ENCODE measurements around the gene ABCC10. TPM values are rescaled to one million over a fixed set of nuclear protein-coding genes. Genes with fewer than 3 reads are reported as not detected.

Gene ABCC10
- total and polyA plus RNA-seq, 7 donors = 2.4 to 25.0 (median 12.2) TPM

- no peak for DNase-seq
- no peaks in the 10 kb centered on the region for H3K4me1 ChIP-seq
- no peaks in the 10 kb centered on the region for H3K9me3 ChIP-seq
- intact Hi-C loops (cut with DNase I) = no loop called here
- 93 to 94% methylated on average over 14 of the region's 14 CpGs for WGBS, 2 donors
- H3K4me3 ChIP-seq = no peak overlapping the region
- no peaks in the 10 kb centered on the region for H3K27me3 ChIP-seq
- no peak overlapping the region for H3K27ac ChIP-seq
- TF ChIP-seq POLR2A (IDR thresholded peaks at IDR 0.05) (no peak), POLR2AphosphoS5 (IDR thresholded peaks at IDR 0.05) (no peak), EP300 (IDR thresholded peaks at IDR 0.05) (no peak)
- TF ChIP-seq, protein P1, sequence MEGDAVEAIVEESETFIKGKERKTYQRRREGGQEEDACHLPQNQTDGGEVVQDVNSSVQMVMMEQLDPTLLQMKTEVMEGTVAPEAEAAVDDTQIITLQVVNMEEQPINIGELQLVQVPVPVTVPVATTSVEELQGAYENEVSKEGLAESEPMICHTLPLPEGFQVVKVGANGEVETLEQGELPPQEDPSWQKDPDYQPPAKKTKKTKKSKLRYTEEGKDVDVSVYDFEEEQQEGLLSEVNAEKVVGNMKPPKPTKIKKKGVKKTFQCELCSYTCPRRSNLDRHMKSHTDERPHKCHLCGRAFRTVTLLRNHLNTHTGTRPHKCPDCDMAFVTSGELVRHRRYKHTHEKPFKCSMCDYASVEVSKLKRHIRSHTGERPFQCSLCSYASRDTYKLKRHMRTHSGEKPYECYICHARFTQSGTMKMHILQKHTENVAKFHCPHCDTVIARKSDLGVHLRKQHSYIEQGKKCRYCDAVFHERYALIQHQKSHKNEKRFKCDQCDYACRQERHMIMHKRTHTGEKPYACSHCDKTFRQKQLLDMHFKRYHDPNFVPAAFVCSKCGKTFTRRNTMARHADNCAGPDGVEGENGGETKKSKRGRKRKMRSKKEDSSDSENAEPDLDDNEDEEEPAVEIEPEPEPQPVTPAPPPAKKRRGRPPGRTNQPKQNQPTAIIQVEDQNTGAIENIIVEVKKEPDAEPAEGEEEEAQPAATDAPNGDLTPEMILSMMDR (IDR thresholded peaks at IDR 0.05) = no peak
- peaks cover 23 to 95% (median 51%) of the 10 kb centered on the region in 4 donors for H3K36me3 ChIP-seq
These were observed 15.6 kb downstream of the ABCC10 start for GRCh38 chr6:43442935-43443334.

- H3K36me3 ChIP-seq = peaks cover 34 to 97% (median 57%) of the 10 kb centered on the region in 4 donors
- no peaks in the 10 kb centered on the region for H3K9me3 ChIP-seq
- no peaks in the 10 kb centered on the region for H3K27me3 ChIP-seq
- TF ChIP-seq EP300 (IDR thresholded peaks at IDR 0.05) = no peak
- TF ChIP-seq, protein P1 (IDR thresholded peaks at IDR 0.05) = no peak
- no peak for TF ChIP-seq POLR2AphosphoS5 (IDR thresholded peaks at IDR 0.05)
- no peak for TF ChIP-seq POLR2A (IDR thresholded peaks at IDR 0.05)
- H3K4me3 ChIP-seq = no peak overlapping the region
- 89 to 91% methylated on average over 10 of the region's 10 CpGs for WGBS, 2 donors
- DNase-seq = no peak
- no peak overlapping the region for H3K27ac ChIP-seq
- intact Hi-C loops (cut with DNase I) = no loop called here
- H3K4me1 ChIP-seq = no peaks in the 10 kb centered on the region
These were observed 16.7 kb downstream of the ABCC10 start for GRCh38 chr6:43444036-43444435.

GRCh38 chr6:43444582-43444981, 17.2 kb downstream of the ABCC10 start:
- no peak for DNase-seq
- no peak overlapping the region for H3K27ac ChIP-seq
- no peaks in the 10 kb centered on the region for H3K27me3 ChIP-seq
- intact Hi-C loops (cut with DNase I) = no loop called here
- no peak overlapping the region for H3K4me3 ChIP-seq
- TF ChIP-seq POLR2A (IDR thresholded peaks at IDR 0.05) (no peak), POLR2AphosphoS5 (IDR thresholded peaks at IDR 0.05) (no peak), EP300 (IDR thresholded peaks at IDR 0.05) (no peak)
- TF ChIP-seq, protein P1 (IDR thresholded peaks at IDR 0.05) = no peak
- H3K36me3 ChIP-seq = peaks cover 40 to 97% (median 61%) of the 10 kb centered on the region in 4 donors
- WGBS, 2 donors = 93 to 98% methylated on average over 8 of the region's 8 CpGs
- H3K4me1 ChIP-seq = no peaks in the 10 kb centered on the region
- no peaks in the 10 kb centered on the region for H3K9me3 ChIP-seq

- Histone ChIP-seq H3K27ac (no peak overlapping the region), H3K36me3 (peaks cover 44 to 99% (median 70%) of the 10 kb centered on the region in 4 donors)
- 90 to 93% methylated on average over 16 of the region's 16 CpGs for WGBS, 2 donors
These were observed 18.2 kb downstream of the ABCC10 start for GRCh38 chr6:43445576-43445975.

More at GRCh38 chr6:43445576-43445975, 18.2 kb downstream of the ABCC10 start:
- Histone ChIP-seq H3K4me1 (no peaks in the 10 kb centered on the region), H3K9me3 (no peaks in the 10 kb centered on the region), H3K27me3 (no peaks in the 10 kb centered on the region), H3K4me3 (no peak overlapping the region)
- DNase-seq = no peak
- TF ChIP-seq POLR2AphosphoS5 (IDR thresholded peaks at IDR 0.05) (no peak), POLR2A (IDR thresholded peaks at IDR 0.05) (no peak), EP300 (IDR thresholded peaks at IDR 0.05) (no peak)
- TF ChIP-seq, protein P1 (IDR thresholded peaks at IDR 0.05) = no peak
- intact Hi-C loops (cut with DNase I) = no loop called here
